KMS-11 (cell line): ENCODE data around the gene PCED1A.
A peak's percentile ranks its signal among the peaks of the same experiment; 100 is the strongest.

Experiments
- H2AFZ ChIP-seq: fragments of 200-600 bp; sonication (generic); 2 replicates; pipeline ENCODE4 v1.6.1; 2016; ENCODE audit warnings: antibody characterized with exemption, mixed run types, low read depth
- H3K27ac ChIP-seq: fragments of 200-600 bp; sonication (generic); 2 replicates; pipeline ENCODE4 v1.6.1; 2016; ENCODE audit warnings: mild to moderate bottlenecking, mixed run types
- H3K27me3 ChIP-seq: fragments of 200-600 bp; sonication (generic); 2 replicates; pipeline ENCODE4 v1.6.1; 2017; ENCODE audit warnings: mild to moderate bottlenecking, low read depth, mixed run types, moderate library complexity; ENCODE audit not compliant: insufficient read depth
- H3K36me3 ChIP-seq: fragments of 200-600 bp; sonication (generic); 2 replicates; pipeline ENCODE4 v1.6.1; 2017; ENCODE audit warnings: mild to moderate bottlenecking, mixed run types; ENCODE audit not compliant: insufficient read depth
- H3K4me1 ChIP-seq: fragments of 200-600 bp; sonication (generic); 2 replicates; pipeline ENCODE4 v1.6.1; 2016; ENCODE audit warnings: mild to moderate bottlenecking, low read depth, mixed run types; ENCODE audit not compliant: poor library complexity, severe bottlenecking
- H3K4me2 ChIP-seq: fragments of 200-600 bp; sonication (generic); 2 replicates; pipeline ENCODE4 v1.7.0; 2016; ENCODE audit warnings: mild to moderate bottlenecking, mixed run types
- H3K4me3 ChIP-seq: fragments of 200-600 bp; sonication (generic); IDR thresholded peaks from 2 replicates; pipeline ENCODE4 v1.6.1; 2017; ENCODE audit warnings: low read depth, low read length, mixed read lengths; ENCODE audit not compliant: insufficient read depth
- H3K79me2 ChIP-seq: fragments of 200-600 bp; sonication (generic); 2 replicates; pipeline ENCODE4 v1.6.1; 2016; ENCODE audit warnings: low read depth, mixed run types; ENCODE audit not compliant: insufficient read depth
- H3K9ac ChIP-seq: fragments of 200-600 bp; sonication (generic); 2 replicates; pipeline ENCODE4 v1.6.1; 2016; ENCODE audit warnings: mild to moderate bottlenecking, mixed run types
- H4K20me1 ChIP-seq: fragments of 200-600 bp; sonication (generic); 2 replicates; pipeline ENCODE4 v1.6.1; 2016; ENCODE audit warnings: mild to moderate bottlenecking, mixed run types; ENCODE audit not compliant: insufficient read depth
- TF ChIP-seq, protein P1 (sequence below): fragments of 200-600 bp; sonication (generic); conservative IDR thresholded peaks from 2 replicates; pipeline ENCODE4 v1.6.1; 2017; ENCODE audit warnings: low read depth, mild to moderate bottlenecking, antibody characterized with exemption, low read length, moderate library complexity, mixed read lengths

PCED1A gene

DNA sequence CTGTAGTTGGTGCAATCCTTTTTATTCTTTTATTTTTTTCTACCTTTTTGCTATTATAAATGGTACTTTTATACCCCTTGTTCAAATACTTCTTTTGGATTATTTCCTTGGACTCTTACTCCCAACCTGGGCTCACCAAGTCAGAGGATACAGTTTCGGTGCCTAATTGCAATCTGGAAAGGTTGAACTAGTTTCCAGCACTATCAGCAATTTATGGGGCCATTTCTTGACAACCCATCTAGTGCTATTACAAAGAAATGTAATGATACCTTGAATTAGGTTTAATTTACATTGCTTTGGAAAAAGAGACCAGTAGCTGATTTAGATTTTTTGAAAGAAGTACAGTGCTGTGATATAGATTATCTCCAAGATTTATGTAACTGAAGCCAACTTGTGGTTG lies 38.1 kb upstream of the PCED1A start:
- Histone ChIP-seq H3K36me3 (no peaks in the 10 kb centered on the region), H3K79me2 (no peaks in the 10 kb centered on the region; the same call in 1 of the 2 replicates), H3K4me3 (no peak overlapping the region), H3K27ac (no peak overlapping the region), H3K27me3 (no peaks in the 10 kb centered on the region), H3K4me1 (peaks cover 3% of the 10 kb centered on the region), H3K4me2 (no peak overlapping the region), H2AFZ (no peak overlapping the region), H4K20me1 (no peaks in the 10 kb centered on the region), H3K9ac (no peak overlapping the region)
- TF ChIP-seq, protein P1, sequence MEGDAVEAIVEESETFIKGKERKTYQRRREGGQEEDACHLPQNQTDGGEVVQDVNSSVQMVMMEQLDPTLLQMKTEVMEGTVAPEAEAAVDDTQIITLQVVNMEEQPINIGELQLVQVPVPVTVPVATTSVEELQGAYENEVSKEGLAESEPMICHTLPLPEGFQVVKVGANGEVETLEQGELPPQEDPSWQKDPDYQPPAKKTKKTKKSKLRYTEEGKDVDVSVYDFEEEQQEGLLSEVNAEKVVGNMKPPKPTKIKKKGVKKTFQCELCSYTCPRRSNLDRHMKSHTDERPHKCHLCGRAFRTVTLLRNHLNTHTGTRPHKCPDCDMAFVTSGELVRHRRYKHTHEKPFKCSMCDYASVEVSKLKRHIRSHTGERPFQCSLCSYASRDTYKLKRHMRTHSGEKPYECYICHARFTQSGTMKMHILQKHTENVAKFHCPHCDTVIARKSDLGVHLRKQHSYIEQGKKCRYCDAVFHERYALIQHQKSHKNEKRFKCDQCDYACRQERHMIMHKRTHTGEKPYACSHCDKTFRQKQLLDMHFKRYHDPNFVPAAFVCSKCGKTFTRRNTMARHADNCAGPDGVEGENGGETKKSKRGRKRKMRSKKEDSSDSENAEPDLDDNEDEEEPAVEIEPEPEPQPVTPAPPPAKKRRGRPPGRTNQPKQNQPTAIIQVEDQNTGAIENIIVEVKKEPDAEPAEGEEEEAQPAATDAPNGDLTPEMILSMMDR: no peak

DNA sequence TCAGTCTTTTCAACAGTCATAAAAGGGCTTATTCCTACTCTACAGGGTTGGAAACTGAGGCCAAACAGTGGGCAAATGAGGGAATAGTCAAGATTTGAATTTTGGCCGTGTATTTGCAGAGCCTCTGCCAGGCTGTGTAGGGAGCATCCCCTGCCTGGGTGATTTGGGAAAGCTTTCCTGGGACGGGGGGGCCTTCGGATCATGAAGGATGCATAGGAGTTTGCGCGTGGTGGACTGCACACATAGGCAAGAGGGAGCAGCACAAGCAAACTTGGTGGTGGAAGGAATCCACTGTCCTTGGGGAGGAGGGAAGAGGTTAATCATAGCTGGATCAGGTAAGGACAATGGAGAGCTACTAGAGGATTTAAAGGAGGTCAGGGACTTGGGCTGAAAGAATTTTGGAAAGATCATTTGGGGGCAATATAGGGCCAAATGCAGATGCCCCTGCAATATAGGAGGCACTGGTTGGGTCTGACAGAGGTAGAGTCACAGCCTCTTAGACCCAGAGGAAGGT lies 35.3 kb upstream of the PCED1A start:
- Histone ChIP-seq H3K4me2 (no peak overlapping the region), H3K79me2 (no peaks in the 10 kb centered on the region; the same call in 1 of the 2 replicates), H4K20me1 (no peaks in the 10 kb centered on the region), H3K27ac (no peak overlapping the region), H3K9ac (no peak overlapping the region), H3K36me3 (no peaks in the 10 kb centered on the region), H2AFZ (no peak overlapping the region), H3K27me3 (no peaks in the 10 kb centered on the region), H3K4me1 (peaks cover 3% of the 10 kb centered on the region), H3K4me3 (no peak overlapping the region)
- TF ChIP-seq, protein P1: no peak

DNA sequence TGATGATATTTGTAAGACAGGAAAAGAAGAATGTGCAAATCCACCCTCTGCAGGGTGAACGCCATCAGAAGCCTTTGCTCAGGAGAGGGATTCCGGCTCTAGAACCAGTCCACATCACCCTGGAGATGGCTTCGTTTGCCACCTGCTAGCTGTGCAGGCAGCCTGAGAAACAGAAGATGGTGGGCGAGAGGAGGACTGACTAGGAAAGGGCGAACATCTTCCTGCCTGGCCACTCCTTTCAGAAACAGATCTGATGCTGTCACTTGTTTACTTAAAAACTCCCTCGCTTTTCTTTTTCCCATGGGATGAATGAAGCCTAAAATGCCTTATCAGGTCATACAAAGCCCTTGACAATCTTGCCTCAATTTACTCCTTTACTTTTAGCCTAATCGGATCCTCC lies 34.0 kb upstream of the PCED1A start:
- Histone ChIP-seq H4K20me1 (no peaks in the 10 kb centered on the region), H3K9ac (no peak overlapping the region), H3K4me3 (no peak overlapping the region), H3K4me2 (peak overlapping the region; percentile 68), H3K79me2 (no peaks in the 10 kb centered on the region; the same call in 1 of the 2 replicates), H3K27ac (no peak overlapping the region), H3K36me3 (no peaks in the 10 kb centered on the region), H3K27me3 (no peaks in the 10 kb centered on the region), H3K4me1 (peaks cover 3% of the 10 kb centered on the region), H2AFZ (no peak overlapping the region)
- TF ChIP-seq, protein P1: no peak

DNA sequence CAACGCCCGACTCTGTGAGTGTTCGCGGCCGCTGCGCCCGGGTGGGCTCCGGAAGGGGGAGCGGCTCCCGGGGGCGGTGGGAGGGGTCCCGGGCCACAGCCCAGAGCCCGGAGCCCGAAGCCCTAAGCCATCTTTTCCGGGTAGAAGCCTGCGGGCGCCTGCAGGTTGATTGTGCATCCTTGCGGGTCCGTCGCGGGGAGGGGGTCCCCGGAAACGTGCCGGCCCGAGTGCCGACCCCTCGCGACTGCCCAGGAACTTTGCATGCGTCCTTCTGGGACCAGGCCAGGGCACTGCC lies 33.2 kb upstream of the PCED1A start:
- H2AFZ ChIP-seq: peak overlapping the region; percentile 42
- no peaks in the 10 kb centered on the region; the same call in 1 of the 2 replicates for H3K79me2 ChIP-seq
- no peaks in the 10 kb centered on the region for H4K20me1 ChIP-seq
- H3K9ac ChIP-seq: peak overlapping the region; percentile 66
- no peaks in the 10 kb centered on the region for H3K36me3 ChIP-seq
- TF ChIP-seq, protein P1: no peak
- no peak overlapping the region for H3K4me3 ChIP-seq
- H3K27ac ChIP-seq: no peak overlapping the region
- peaks cover 3% of the 10 kb centered on the region for H3K4me1 ChIP-seq
- H3K4me2 ChIP-seq: peak overlapping the region; percentile 68
- no peaks in the 10 kb centered on the region for H3K27me3 ChIP-seq
